Heart left ventricle (tissue), 16 donors: Measurements from ENCODE around the gene AKR1B1. TPM values are rescaled to one million over a fixed set of nuclear protein-coding genes. Genes with fewer than 3 reads are reported as not detected.
A peak's percentile ranks its signal among the peaks of the same experiment; 100 is the strongest.

ENCODE experiments used
- ATAC-seq, 4 donors: fragments of 200-7000 bp; cut with Tn5 transposase; one replicate each; pipeline ENCODE4 v1.9.1; 2020 to 2022; ENCODE audit warnings: moderate library complexity in 4 of 4, mild to moderate bottlenecking in 3 of 4, moderate number of reproducible peaks in 1 of 4
- DNase-seq, 5 donors: peaks; one replicate each; pipeline ENCODE4 v3.0.0-alpha.2; 2020
- H3K27ac ChIP-seq, 12 donors: fragments of 200-600 bp; sonication (generic) in 4 of 12; one replicate each; pipeline versions ENCODE4 v1.5.0 to v1.8.0; 2016 to 2022; ENCODE audit warnings: mild to moderate bottlenecking in 2 of 12
- H3K27me3 ChIP-seq, 9 donors: fragments of 200-600 bp; sonication (generic) in 2 of 9; one replicate each; pipeline versions ENCODE4 v1.5.1 to v1.8.0; 2016 to 2022; ENCODE audit warnings: mild to moderate bottlenecking in 3 of 9
- H3K36me3 ChIP-seq, 9 donors: fragments of 200-600 bp; sonication (generic) in 2 of 9; one replicate each; pipeline versions ENCODE4 v1.5.0 to v1.8.0; 2018 to 2022; ENCODE audit warnings: mild to moderate bottlenecking in 2 of 9
- H3K4me1 ChIP-seq, 12 donors: fragments of 200-600 bp; sonication (generic) in 4 of 12; one replicate each; pipeline versions ENCODE4 v1.5.0 to v1.8.0; 2016 to 2022; ENCODE audit warnings: mild to moderate bottlenecking in 3 of 12
- H3K4me3 ChIP-seq, 12 donors: fragments of 200-600 bp; sonication (generic) in 4 of 12; one replicate each; pipeline versions ENCODE4 v1.5.0 to v1.8.0; 2017 to 2022; ENCODE audit warnings: mild to moderate bottlenecking in 9 of 12, moderate library complexity in 4 of 12
- H3K9me3 ChIP-seq, 12 donors: fragments of 200-600 bp; sonication (generic) in 4 of 12; one replicate each; pipeline versions ENCODE4 v1.5.0 to v1.8.0; 2016 to 2022; ENCODE audit warnings: mild to moderate bottlenecking in 1 of 12
- POLR2A ChIP-seq, 2 donors: fragments of 450-650 bp; IDR thresholded peaks; one replicate each; pipeline ENCODE4 v1.6.1; 2017; ENCODE audit warnings: antibody characterized with exemption in 2 of 2, mild to moderate bottlenecking in 2 of 2, moderate library complexity in 2 of 2
- WGBS, 4 donors: extraction: QIAGEN DNeasy Blood & Tissue Kit in 2 of 4; methylation state at CpG; one replicate each; pipeline versions ENCODE4 v1.1.5 to v1.1.7; 2013 to 2018; 5-methylcytosine and 5-hydroxymethylcytosine counted together
- intact Hi-C, 10 donors: fragments of 100-400 bp; cut with DNase I; formaldehyde crosslinking; loops; one replicate each; pipeline versions ENCODE4 v1.11.1 to v1.14.2; 2022
- polyA plus RNA-seq, 2 donors: library from polyadenylated mRNA; stranded (reverse); fragments of 200-250 nt; gene quantifications; one replicate each; pipeline ENCODE4 v1.2.3, GENCODE V29; 2013
- total RNA-seq, 9 donors: library from RNA; depleted of rRNA in 2 of 9; stranded (reverse); fragments of >200 nt in 2 of 9; fragmentation: NEBNext Ultra II Directional in 3 of 9; extraction: Animal tissue kit (Norgen Biotek cat#: 25700) in 3 of 9; gene quantifications; one replicate each; pipeline versions ENCODE4 v1.1.0 to v1.2.4, GENCODE V29; 2016 to 2023
- TF ChIP-seq, protein P1 (sequence below), 12 donors: fragments of 200-600 bp; sonication (generic) in 4 of 12; IDR thresholded peaks; one replicate each; pipeline versions ENCODE4 v1.5.0 to v1.8.0; 2018 to 2022; ENCODE audit warnings: antibody characterized with exemption in 12 of 12, mild to moderate bottlenecking in 5 of 12
- donor health status: ischemic (EF 13 %, LVEDD 7.1; RV severe dilation, severe dysfunction).
- donor health status: healthy with polysubstance abuse.
- donor health status: DM: no; HTN: yes; CAD: no.
- donor health status: DM: no; HTN: no; CAD: no.
- donor health status: ischemic (EF 25% LVEDD 6.9; RV normal size, moderate dysfunction).
- donor health status: ischemic (EF 25% LVEDD 5.7; RV mildly dilated, moderate dysfunction).
- donor health status: healthy.
- donor health status: DM: yes; HTN: yes; CAD: no.
- donor health status: ischemic (EF 35%, LVEDD 5.7; RV mildly dilated, moderate dysfunction).
- donor health status: nonischemic (EF 11% LVEDD 7.7; RV severe dilation, severe dysfunction).
- donor health status: DM: yes; HTN: yes; CAD: no.
- donor health status: PGD.
- donor health status: ischemic (EF 29% LVEDD 5.4; RV normal size, mild dysfunction).
- donor health status: nonischemic (EF 23%, LVEDD 6.1; RV moderate dilation, normal function).

Gene AKR1B1
- total and polyA plus RNA-seq, 11 donors: 97.0 to 335 (median 185) TPM

DNA sequence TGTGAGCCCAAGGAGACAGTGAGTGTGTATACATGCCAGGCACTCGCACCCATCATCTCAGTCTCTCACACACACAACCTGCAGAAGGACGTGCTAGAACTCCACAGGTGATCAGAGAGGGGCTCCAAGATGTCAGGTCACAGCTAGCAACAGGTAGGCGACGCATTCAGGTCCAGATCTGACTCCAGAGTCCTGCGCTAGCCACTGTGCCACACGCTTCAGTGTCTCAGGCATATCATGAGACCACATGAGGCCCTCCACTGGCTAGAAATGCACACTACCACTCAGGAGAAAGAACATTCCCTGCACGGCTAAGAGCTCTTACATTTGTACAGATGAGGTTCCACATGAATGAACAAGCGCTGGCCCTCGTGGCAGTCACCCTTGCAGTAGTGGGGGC is 11.5 kb downstream of the AKR1B1 start:
- Histone ChIP-seq H3K27ac (no peak overlapping the region), H3K4me3 (no peak overlapping the region), H3K27me3 (no peaks in the 10 kb centered on the region), H3K4me1 (peaks cover 0 to 44% (median 25%) of the 10 kb centered on the region in 12 donors), H3K36me3 (peaks cover 0 to 91% (median 90%) of the 10 kb centered on the region in 9 donors), H3K9me3 (no peaks in the 10 kb centered on the region)
- TF ChIP-seq, protein P1, sequence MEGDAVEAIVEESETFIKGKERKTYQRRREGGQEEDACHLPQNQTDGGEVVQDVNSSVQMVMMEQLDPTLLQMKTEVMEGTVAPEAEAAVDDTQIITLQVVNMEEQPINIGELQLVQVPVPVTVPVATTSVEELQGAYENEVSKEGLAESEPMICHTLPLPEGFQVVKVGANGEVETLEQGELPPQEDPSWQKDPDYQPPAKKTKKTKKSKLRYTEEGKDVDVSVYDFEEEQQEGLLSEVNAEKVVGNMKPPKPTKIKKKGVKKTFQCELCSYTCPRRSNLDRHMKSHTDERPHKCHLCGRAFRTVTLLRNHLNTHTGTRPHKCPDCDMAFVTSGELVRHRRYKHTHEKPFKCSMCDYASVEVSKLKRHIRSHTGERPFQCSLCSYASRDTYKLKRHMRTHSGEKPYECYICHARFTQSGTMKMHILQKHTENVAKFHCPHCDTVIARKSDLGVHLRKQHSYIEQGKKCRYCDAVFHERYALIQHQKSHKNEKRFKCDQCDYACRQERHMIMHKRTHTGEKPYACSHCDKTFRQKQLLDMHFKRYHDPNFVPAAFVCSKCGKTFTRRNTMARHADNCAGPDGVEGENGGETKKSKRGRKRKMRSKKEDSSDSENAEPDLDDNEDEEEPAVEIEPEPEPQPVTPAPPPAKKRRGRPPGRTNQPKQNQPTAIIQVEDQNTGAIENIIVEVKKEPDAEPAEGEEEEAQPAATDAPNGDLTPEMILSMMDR (IDR thresholded peaks at IDR 0.05): no peak
- no peak for TF ChIP-seq POLR2A (IDR thresholded peaks at IDR 0.05)
- ATAC-seq (no peak), DNase-seq (no peak)
- 88 to 92% (median 91%) methylated on average over 7 to 9 of the region's 9 CpGs for WGBS, 4 donors
- intact Hi-C loops: no loop called here

DNA sequence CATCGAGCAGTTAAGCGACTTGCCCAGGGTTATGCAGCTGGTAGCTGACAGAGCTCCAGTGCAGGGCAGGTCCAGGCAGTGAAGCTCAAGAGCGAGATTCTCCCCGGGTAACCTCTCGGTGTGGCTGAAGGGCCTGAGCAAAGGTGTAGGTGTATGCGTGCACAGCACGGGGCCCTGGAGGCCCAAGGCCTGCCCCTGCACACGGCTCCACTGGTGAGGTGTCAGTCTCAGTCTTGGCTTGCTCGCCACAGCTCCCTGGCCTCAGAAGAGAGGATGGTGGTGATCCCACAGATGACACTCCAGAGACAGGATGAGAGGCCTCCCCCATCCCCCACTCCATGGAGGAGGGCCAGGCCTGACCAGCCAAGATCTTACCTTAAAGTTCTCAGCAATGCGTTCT is 12.0 kb downstream of the AKR1B1 start:
- ATAC-seq (no peak), DNase-seq (no peak)
- no peaks in the 10 kb centered on the region for H3K27me3 ChIP-seq
- no peaks in the 10 kb centered on the region for H3K9me3 ChIP-seq
- peaks cover 0 to 40% (median 23%) of the 10 kb centered on the region in 12 donors for H3K4me1 ChIP-seq
- 95 to 97% (median 96%) methylated on average over 9 to 10 of the region's 10 CpGs for WGBS, 4 donors
- no peak overlapping the region for H3K27ac ChIP-seq
- peaks cover 0 to 96% (median 94%) of the 10 kb centered on the region in 9 donors for H3K36me3 ChIP-seq
- intact Hi-C loops: no loop called here
- H3K4me3 ChIP-seq: no peak overlapping the region
- no peak for TF ChIP-seq POLR2A (IDR thresholded peaks at IDR 0.05)
- TF ChIP-seq, protein P1 (IDR thresholded peaks at IDR 0.05): no peak

DNA sequence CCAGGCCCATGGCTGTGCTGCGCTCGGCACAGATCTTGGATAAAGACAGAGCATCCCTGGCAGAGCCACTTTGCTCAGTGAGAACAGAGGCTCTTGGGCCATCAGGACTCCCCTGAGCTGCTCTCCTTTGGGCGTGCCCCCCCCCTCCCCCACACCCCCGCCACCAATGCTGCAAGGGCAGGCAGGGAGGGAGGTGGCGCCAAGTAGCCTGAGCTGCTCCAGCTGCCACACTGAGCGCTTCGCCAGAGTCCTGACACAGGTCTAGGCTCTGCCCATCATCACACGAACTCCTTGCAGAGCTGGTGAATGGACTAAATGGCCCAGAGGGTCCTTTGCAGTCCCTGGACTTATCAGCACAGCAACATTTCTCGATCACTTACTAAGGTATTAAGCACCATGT is 12.5 kb downstream of the AKR1B1 start:
- WGBS, 4 donors: 86 to 95% (median 92%) methylated on average over 5 to 9 of the region's 9 CpGs
- Histone ChIP-seq H3K9me3 (no peaks in the 10 kb centered on the region), H3K4me3 (no peak overlapping the region), H3K27ac (no peak overlapping the region), H3K4me1 (peaks cover 0 to 36% (median 19%) of the 10 kb centered on the region in 12 donors), H3K27me3 (no peaks in the 10 kb centered on the region), H3K36me3 (peaks cover 0 to 99% (median 96%) of the 10 kb centered on the region in 9 donors)
- DNase-seq (no peak), ATAC-seq (no peak)
- intact Hi-C loops: no loop called here
- TF ChIP-seq POLR2A (IDR thresholded peaks at IDR 0.05): no peak
- TF ChIP-seq, protein P1 (IDR thresholded peaks at IDR 0.05): no peak

DNA sequence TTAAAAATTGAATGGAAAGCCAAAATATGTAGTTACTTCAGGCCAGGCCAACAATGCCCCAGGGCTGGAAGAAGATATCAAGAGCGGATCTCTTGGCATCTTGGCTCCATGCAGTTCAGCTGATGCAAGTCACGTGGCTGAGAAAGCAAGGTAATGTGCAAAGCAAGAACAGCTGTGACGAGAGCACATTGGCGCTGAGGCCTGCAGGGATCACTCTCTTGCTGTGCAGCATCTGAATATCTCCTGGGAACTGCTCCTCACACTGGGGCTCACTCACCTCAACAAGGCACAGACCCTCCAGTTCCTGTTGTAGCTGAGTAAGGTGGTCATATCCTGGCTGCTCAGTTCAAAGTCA is 14.0 kb downstream of the AKR1B1 start:
- Histone ChIP-seq H3K27me3 (no peaks in the 10 kb centered on the region), H3K36me3 (peaks cover 0 to 98% (median 95%) of the 10 kb centered on the region in 9 donors), H3K9me3 (no peaks in the 10 kb centered on the region), H3K4me1 (peaks cover 0 to 30% (median 7%) of the 10 kb centered on the region in 12 donors), H3K27ac (peak overlapping the region in 3 of 12 donors; percentile 25 to 61 (median 49)), H3K4me3 (no peak overlapping the region)
- WGBS, 4 donors: 69 to 77% (median 72%) methylated on average over 4 of the region's 4 CpGs
- TF ChIP-seq, protein P1 (IDR thresholded peaks at IDR 0.05): no peak
- no peak for TF ChIP-seq POLR2A (IDR thresholded peaks at IDR 0.05)
- ATAC-seq (no peak), DNase-seq (no peak)
- intact Hi-C loops: loop anchor here in 2 of 10 donors (5.0 kb wide), 2 partner anchors 67 to 157 kb away; no protein-coding TSS in a partner anchor
